Measurements from ENCODE around the gene TEX2.

GRCh38 chr17:64155129-64155528 is 107.9 kb downstream of the TEX2 start:
- TF ChIP-seq CTCF (conservative IDR thresholded peaks at IDR 0.05) (no peak), EZH2 (IDR thresholded peaks at IDR 0.05; ENCODE audit: low read depth) (no peak)

Measured in PC-9 (cell line).